ENCODE data around the gene PSMA2. TPM values are rescaled to one million over a fixed set of nuclear protein-coding genes. Genes with fewer than 3 reads are reported as not detected.

The PSMA2 gene
- total RNA-seq, 1 donor from 2014 or later: 91.8 TPM

- DNase-seq (ENCODE audit: low read depth): no peak
- Histone ChIP-seq H3K4me3 (ENCODE audit: low read depth, low read length) (no peak overlapping the region), H3K27me3 (ENCODE audit: control insufficient read depth, insufficient read depth, low read length) (no peaks in the 10 kb centered on the region), H3K36me3 (ENCODE audit: control insufficient read depth, insufficient read depth, low read length) (no peaks in the 10 kb centered on the region)
- TF ChIP-seq CTCF (IDR thresholded peaks at IDR 0.05; ENCODE audit: insufficient read depth, low read length, poor library complexity, severe bottlenecking): no peak
Measured at GRCh38 chr7:42950417-42950816, 18.4 kb upstream of the PSMA2 start.

- Histone ChIP-seq H3K4me3 (ENCODE audit: low read depth, low read length) (no peak overlapping the region), H3K27me3 (ENCODE audit: control insufficient read depth, insufficient read depth, low read length) (no peaks in the 10 kb centered on the region), H3K36me3 (ENCODE audit: control insufficient read depth, insufficient read depth, low read length) (no peaks in the 10 kb centered on the region)
- no peak for TF ChIP-seq CTCF (IDR thresholded peaks at IDR 0.05; ENCODE audit: insufficient read depth, low read length, poor library complexity, severe bottlenecking)
- no peak for DNase-seq (ENCODE audit: low read depth)
Measured at GRCh38 chr7:42947521-42947920, 15.5 kb upstream of the PSMA2 start.

GRCh38 chr7:42946627-42946950 is 14.6 kb upstream of the PSMA2 start:
- DNase-seq (ENCODE audit: low read depth): no peak
- no peak for TF ChIP-seq CTCF (IDR thresholded peaks at IDR 0.05; ENCODE audit: insufficient read depth, low read length, poor library complexity, severe bottlenecking)
- Histone ChIP-seq H3K4me3 (ENCODE audit: low read depth, low read length) (no peak overlapping the region), H3K36me3 (ENCODE audit: control insufficient read depth, insufficient read depth, low read length) (no peaks in the 10 kb centered on the region), H3K27me3 (ENCODE audit: control insufficient read depth, insufficient read depth, low read length) (no peaks in the 10 kb centered on the region)

GRCh38 chr7:42945821-42946626 is 14.1 kb upstream of the PSMA2 start:
- no peak overlapping the region for H3K4me3 ChIP-seq (ENCODE audit: low read depth, low read length)
- TF ChIP-seq CTCF (IDR thresholded peaks at IDR 0.05; ENCODE audit: insufficient read depth, low read length, poor library complexity, severe bottlenecking): no peak
- no peaks in the 10 kb centered on the region for H3K27me3 ChIP-seq (ENCODE audit: control insufficient read depth, insufficient read depth, low read length)
- H3K36me3 ChIP-seq (ENCODE audit: control insufficient read depth, insufficient read depth, low read length): no peaks in the 10 kb centered on the region
- DNase-seq (ENCODE audit: low read depth): no peak

- DNase-seq (ENCODE audit: low read depth): peak; percentile 26
- Histone ChIP-seq H3K4me3 (ENCODE audit: low read depth, low read length) (no peak overlapping the region), H3K27me3 (ENCODE audit: control insufficient read depth, insufficient read depth, low read length) (no peaks in the 10 kb centered on the region), H3K36me3 (ENCODE audit: control insufficient read depth, insufficient read depth, low read length) (no peaks in the 10 kb centered on the region)
- peak; percentile 85 for TF ChIP-seq CTCF (IDR thresholded peaks at IDR 0.05; ENCODE audit: insufficient read depth, low read length, poor library complexity, severe bottlenecking)
Measured at GRCh38 chr7:42940985-42941847, 9.2 kb upstream of the PSMA2 start.
